Measurements from ENCODE around the gene MKX.

GRCh38 chr10:27748601-27749000 lies 3.0 kb upstream of the MKX start:
- TF ChIP-seq CTCF (IDR thresholded peaks at IDR 0.05; ENCODE audit: low read depth, low read length, missing input control): no peak
- TF ChIP-seq RAD21 (IDR thresholded peaks at IDR 0.05): no peak
- TF ChIP-seq SP1 (IDR thresholded peaks at IDR 0.05): no peak
- TF ChIP-seq, protein P1, sequence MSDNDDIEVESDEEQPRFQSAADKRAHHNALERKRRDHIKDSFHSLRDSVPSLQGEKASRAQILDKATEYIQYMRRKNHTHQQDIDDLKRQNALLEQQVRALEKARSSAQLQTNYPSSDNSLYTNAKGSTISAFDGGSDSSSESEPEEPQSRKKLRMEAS (IDR thresholded peaks at IDR 0.05): no peak
- no peak for TF ChIP-seq NR2F2 (IDR thresholded peaks at IDR 0.05)
- TF ChIP-seq REST (IDR thresholded peaks at IDR 0.05): no peak
- no peak for TF ChIP-seq RXRA (IDR thresholded peaks at IDR 0.05)
- TF ChIP-seq, protein P2, sequence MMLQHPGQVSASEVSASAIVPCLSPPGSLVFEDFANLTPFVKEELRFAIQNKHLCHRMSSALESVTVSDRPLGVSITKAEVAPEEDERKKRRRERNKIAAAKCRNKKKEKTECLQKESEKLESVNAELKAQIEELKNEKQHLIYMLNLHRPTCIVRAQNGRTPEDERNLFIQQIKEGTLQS (IDR thresholded peaks at IDR 0.05): no peak
- no peak for TF ChIP-seq JUND (IDR thresholded peaks at IDR 0.05)
- TF ChIP-seq TAF1 (conservative IDR thresholded peaks at IDR 0.05): no peak
- TF ChIP-seq YY1 (IDR thresholded peaks at IDR 0.05): no peak
- TF ChIP-seq ZBTB33 (IDR thresholded peaks at IDR 0.05): no peak
- no peak for TF ChIP-seq GABPA (IDR thresholded peaks at IDR 0.05 in 1 of 2, conservative IDR thresholded peaks at IDR 0.05 in 1 of 2)

All from liver (tissue), 3 donors.